ACC112 (cell line): ENCODE data around the gene SERINC3.

Source experiments
- H2AFZ ChIP-seq: fragments of 200-600 bp; sonication (generic); one replicate; pipeline ENCODE4 v1.6.0; 2017; ENCODE audit warnings: antibody characterized with exemption, low read length; ENCODE audit not compliant: unreplicated experiment
- H3K27ac ChIP-seq: fragments of 200-600 bp; sonication (generic); 2 replicates; pipeline ENCODE4 v1.5.1; 2014; ENCODE audit warnings: low read depth, mild to moderate bottlenecking, antibody characterized with exemption, low read length, moderate library complexity
- H3K27me3 ChIP-seq: fragments of 200-600 bp; sonication (generic); 2 replicates; pipeline ENCODE4 v1.6.1; 2014; ENCODE audit warnings: mild to moderate bottlenecking, antibody characterized with exemption, low read length, moderate library complexity, mixed read lengths; ENCODE audit not compliant: insufficient read depth
- H3K36me3 ChIP-seq: fragments of 200-600 bp; sonication (generic); 2 replicates; pipeline ENCODE4 v1.6.1; 2016; ENCODE audit warnings: mild to moderate bottlenecking, antibody characterized with exemption, low read length, moderate library complexity, mixed read lengths; ENCODE audit not compliant: insufficient read depth
- H3K4me1 ChIP-seq: fragments of 200-600 bp; sonication (generic); one replicate; pipeline ENCODE4 v1.6.1; 2016; ENCODE audit warnings: low read length, mixed read lengths; ENCODE audit not compliant: insufficient read depth, unreplicated experiment, control insufficient read depth
- H3K4me3 ChIP-seq: fragments of 200-600 bp; sonication (generic); 2 replicates; pipeline ENCODE4 v1.5.1; 2014; ENCODE audit warnings: mild to moderate bottlenecking, low read depth, low read length
- H3K79me2 ChIP-seq: fragments of 200-600 bp; sonication (generic); one replicate; pipeline ENCODE4 v1.6.0; 2016; ENCODE audit warnings: low read length; ENCODE audit not compliant: control insufficient read depth, unreplicated experiment, insufficient read depth

The SERINC3 gene

DNA sequence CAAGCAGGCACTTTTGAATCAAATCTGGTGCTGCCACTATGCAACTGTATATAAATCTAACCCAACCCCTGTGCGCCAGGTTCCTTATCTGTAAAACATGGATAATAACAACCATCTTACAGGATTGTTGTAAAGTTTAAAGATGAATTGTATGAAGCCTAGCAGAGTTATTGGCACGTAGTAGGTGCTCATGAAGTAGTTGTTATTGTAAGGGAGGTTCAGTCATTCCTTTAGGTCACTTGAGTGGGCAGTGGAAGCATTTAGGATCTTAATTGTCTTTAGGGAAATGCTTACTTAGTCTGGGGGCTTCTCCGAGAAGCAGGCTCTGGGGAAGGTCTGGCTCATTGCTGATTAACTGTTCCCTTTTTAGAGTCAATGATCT lies 30.7 kb upstream of the SERINC3 start:
- H3K4me1 ChIP-seq = peaks cover 36% of the 10 kb centered on the region
- H3K36me3 ChIP-seq = no peaks in the 10 kb centered on the region
- H2AFZ ChIP-seq = no peak overlapping the region
- H3K27me3 ChIP-seq = no peaks in the 10 kb centered on the region
- H3K4me3 ChIP-seq = no peak overlapping the region
- peak overlapping the region; percentile 74 for H3K27ac ChIP-seq
- no peaks in the 10 kb centered on the region for H3K79me2 ChIP-seq

DNA sequence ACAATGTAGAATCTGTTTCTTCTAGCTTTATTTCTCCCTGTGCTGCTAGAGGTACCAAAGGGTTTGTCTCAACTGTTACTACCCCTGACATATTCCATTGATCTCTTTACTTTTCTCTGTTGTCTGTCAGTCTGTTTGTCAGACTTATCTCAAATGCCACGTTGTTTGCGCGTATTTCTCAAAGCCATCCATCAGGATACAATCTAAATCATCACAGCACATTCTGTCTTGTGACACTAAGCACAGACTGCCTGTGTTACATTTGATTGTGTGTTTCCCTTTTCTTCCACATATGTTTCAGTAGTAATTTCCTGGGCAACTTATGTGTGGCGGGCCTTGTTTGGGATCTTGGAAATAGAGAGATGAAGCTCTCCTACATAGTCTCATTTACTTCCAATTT lies 30.2 kb upstream of the SERINC3 start:
- no peak overlapping the region for H2AFZ ChIP-seq
- no peaks in the 10 kb centered on the region for H3K36me3 ChIP-seq
- H3K4me1 ChIP-seq = peaks cover 36% of the 10 kb centered on the region
- H3K79me2 ChIP-seq = no peaks in the 10 kb centered on the region
- H3K4me3 ChIP-seq = no peak overlapping the region
- H3K27ac ChIP-seq = no peak overlapping the region
- no peaks in the 10 kb centered on the region for H3K27me3 ChIP-seq

GRCh38 chr20:44549123-44549522 lies 27.3 kb upstream of the SERINC3 start:
- Histone ChIP-seq H3K4me1 (peaks cover 36% of the 10 kb centered on the region), H2AFZ (peak overlapping the region; percentile 79), H3K27ac (peak overlapping the region; percentile 40)

DNA sequence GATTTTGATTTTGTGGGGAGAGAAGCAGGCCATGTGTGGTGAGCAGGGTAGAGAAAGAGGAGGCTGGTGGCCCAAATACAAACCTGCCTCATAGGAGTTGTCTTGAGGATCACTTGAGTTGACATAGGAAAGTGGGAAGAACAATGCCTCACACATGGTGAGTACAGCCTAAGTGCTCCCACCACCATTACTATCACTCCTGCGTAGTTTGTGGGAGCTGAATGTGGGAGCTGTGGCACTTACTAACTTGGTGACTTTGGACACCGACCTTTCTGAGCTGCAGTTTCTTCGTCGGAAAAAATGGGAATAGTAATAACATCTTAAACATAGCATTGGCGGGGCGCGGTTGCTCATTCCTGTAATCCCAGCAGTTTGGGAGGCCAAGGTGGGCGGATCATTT lies 25.5 kb upstream of the SERINC3 start:
- H3K4me1 ChIP-seq = peaks cover 22% of the 10 kb centered on the region
- H3K4me3 ChIP-seq = no peak overlapping the region
- no peaks in the 10 kb centered on the region for H3K27me3 ChIP-seq
- H3K79me2 ChIP-seq = no peaks in the 10 kb centered on the region
- H2AFZ ChIP-seq = no peak overlapping the region
- no peaks in the 10 kb centered on the region for H3K36me3 ChIP-seq
- no peak overlapping the region for H3K27ac ChIP-seq

More at GRCh38 chr20:44549123-44549522, 27.3 kb upstream of the SERINC3 start:
- H3K79me2 ChIP-seq = no peaks in the 10 kb centered on the region
- H3K27me3 ChIP-seq = no peaks in the 10 kb centered on the region
- peak overlapping the region; percentile 58 for H3K4me3 ChIP-seq
- no peaks in the 10 kb centered on the region for H3K36me3 ChIP-seq

GRCh38 chr20:44544263-44544662 lies 22.4 kb upstream of the SERINC3 start:
- Histone ChIP-seq H2AFZ (no peak overlapping the region), H3K4me3 (no peak overlapping the region), H3K4me1 (peaks cover 22% of the 10 kb centered on the region), H3K27me3 (no peaks in the 10 kb centered on the region), H3K27ac (no peak overlapping the region), H3K36me3 (no peaks in the 10 kb centered on the region), H3K79me2 (no peaks in the 10 kb centered on the region)

DNA sequence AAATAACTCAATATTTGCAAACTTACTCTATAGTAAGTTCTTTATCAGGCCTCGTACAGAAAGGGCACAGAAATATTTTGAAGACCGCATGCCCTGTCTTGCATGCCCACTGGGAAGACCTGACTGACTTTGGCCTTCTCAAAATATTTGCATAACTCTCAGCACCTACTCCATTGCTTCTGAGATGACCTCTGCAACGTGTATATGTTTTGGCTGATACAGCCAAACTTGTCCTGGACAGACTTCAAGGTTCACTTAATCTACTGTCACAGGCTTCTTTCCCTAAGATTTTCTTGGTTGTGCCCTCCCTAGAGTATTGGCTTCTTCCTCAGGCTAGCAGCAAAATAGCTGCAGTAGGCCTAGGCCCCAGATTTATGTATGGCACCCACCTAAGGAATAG lies 21.5 kb upstream of the SERINC3 start:
- no peak overlapping the region for H3K27ac ChIP-seq
- no peaks in the 10 kb centered on the region for H3K79me2 ChIP-seq
- H3K27me3 ChIP-seq = no peaks in the 10 kb centered on the region

DNA sequence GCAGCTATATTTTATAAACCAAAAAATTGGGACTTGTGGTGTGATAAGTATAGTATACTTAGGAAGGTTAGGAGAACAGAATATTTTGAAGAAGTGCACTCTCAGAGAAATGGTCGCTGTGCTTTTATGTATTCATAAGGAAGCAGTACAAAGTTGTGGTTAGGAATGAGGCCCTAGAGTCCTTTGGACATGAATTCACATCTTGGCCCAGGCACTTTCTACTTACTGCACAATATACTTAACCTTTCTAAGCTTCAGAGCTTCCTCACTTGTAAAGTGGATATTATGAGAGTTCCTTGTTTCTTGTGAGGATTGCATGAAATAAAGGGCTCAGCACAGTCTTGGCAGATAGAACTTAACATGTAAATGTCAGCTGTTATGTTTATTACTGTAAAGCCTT lies 21.0 kb upstream of the SERINC3 start:
- no peaks in the 10 kb centered on the region for H3K79me2 ChIP-seq
- H3K4me3 ChIP-seq = no peak overlapping the region
- no peak overlapping the region for H2AFZ ChIP-seq

More for the DNA sequence above, 21.5 kb upstream of the SERINC3 start:
- no peak overlapping the region for H3K4me3 ChIP-seq
- peaks cover 14% of the 10 kb centered on the region for H3K4me1 ChIP-seq
- H2AFZ ChIP-seq = no peak overlapping the region
- no peaks in the 10 kb centered on the region for H3K36me3 ChIP-seq

DNA sequence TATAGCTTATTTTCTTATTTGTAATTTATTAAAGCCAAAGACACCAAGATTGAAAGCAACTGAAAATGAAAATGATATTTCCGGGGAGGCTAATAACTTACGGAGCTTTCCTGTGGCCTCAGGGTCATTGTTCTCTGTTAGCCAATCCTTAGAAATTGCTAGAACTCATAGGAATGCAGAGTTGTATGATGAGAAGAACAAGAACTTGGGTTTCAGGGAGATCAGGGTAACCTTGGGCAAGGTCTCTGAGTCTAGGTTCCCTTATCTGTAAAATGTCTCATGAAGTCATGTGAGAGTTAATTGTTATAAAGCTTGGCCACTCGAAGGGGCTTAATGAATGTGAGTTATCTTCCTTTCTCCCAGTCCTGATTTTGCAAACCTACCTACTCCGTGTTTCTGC lies 20.1 kb upstream of the SERINC3 start:
- peak overlapping the region; percentile 16; the same call in 1 of the 2 replicates for H3K27ac ChIP-seq
- no peaks in the 10 kb centered on the region for H3K36me3 ChIP-seq
- H2AFZ ChIP-seq = peak overlapping the region; percentile 64
- peak overlapping the region; percentile 18; the same call in 1 of the 2 replicates for H3K4me3 ChIP-seq
- H3K79me2 ChIP-seq = no peaks in the 10 kb centered on the region
- peaks cover 9% of the 10 kb centered on the region for H3K4me1 ChIP-seq
- no peaks in the 10 kb centered on the region for H3K27me3 ChIP-seq

More for the DNA sequence above, 21.0 kb upstream of the SERINC3 start:
- H3K4me1 ChIP-seq = peaks cover 9% of the 10 kb centered on the region
- H3K36me3 ChIP-seq = no peaks in the 10 kb centered on the region
- H3K27me3 ChIP-seq = no peaks in the 10 kb centered on the region
- H3K27ac ChIP-seq = no peak overlapping the region

DNA sequence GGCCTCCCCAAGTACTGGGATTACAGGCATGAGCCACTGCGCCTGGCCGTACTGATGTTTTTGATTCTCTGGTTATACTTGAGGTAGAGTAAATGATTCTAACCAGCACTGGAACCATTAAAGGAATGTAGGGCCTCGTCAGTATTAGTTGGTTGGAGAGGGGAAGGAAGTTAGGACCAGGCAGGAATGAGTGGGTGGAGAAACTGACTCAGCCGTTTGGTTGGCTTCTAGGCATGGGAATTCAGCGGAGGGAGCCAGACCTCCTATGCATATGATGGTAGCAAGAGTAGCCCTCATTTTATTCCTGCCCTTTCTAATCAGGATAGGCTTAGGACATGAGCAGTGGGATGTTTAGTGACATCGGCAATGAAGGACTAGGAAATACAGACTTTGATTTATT lies 19.0 kb upstream of the SERINC3 start:
- H3K27me3 ChIP-seq = no peaks in the 10 kb centered on the region
- peak overlapping the region; percentile 3 for H2AFZ ChIP-seq

GRCh38 chr20:44537993-44538392 lies 16.1 kb upstream of the SERINC3 start:
- Histone ChIP-seq H3K4me1 (peaks cover 10% of the 10 kb centered on the region), H3K27ac (no peak overlapping the region), H3K79me2 (peaks cover 6% of the 10 kb centered on the region), H3K36me3 (no peaks in the 10 kb centered on the region), H3K27me3 (no peaks in the 10 kb centered on the region), H2AFZ (no peak overlapping the region), H3K4me3 (no peak overlapping the region)

More for the DNA sequence above, 19.0 kb upstream of the SERINC3 start:
- Histone ChIP-seq H3K4me3 (no peak overlapping the region), H3K36me3 (no peaks in the 10 kb centered on the region), H3K4me1 (peaks cover 9% of the 10 kb centered on the region), H3K27ac (peak overlapping the region; percentile 38), H3K79me2 (no peaks in the 10 kb centered on the region)

- H3K4me3 ChIP-seq = no peak overlapping the region
- no peaks in the 10 kb centered on the region for H3K36me3 ChIP-seq
- no peak overlapping the region for H3K27ac ChIP-seq
- no peaks in the 10 kb centered on the region for H3K27me3 ChIP-seq
- no peak overlapping the region for H2AFZ ChIP-seq
- peaks cover 6% of the 10 kb centered on the region for H3K79me2 ChIP-seq
- peaks cover 13% of the 10 kb centered on the region for H3K4me1 ChIP-seq
Observed at GRCh38 chr20:44536175-44536574, 14.3 kb upstream of the SERINC3 start.
